Measurements from ENCODE around the gene CALCA.

Gene CALCA

GRCh38 chr11:14942745-14943144, 29.4 kb downstream of the CALCA start:
- no peak for DNase-seq

GRCh38 chr11:14938936-14939335, 33.2 kb downstream of the CALCA start:
- DNase-seq: no peak

- DNase-seq: no peak
Measured at GRCh38 chr11:14934641-14935351, 37.4 kb downstream of the CALCA start.

- DNase-seq: no peak
Measured at GRCh38 chr11:14932447-14932846, 39.7 kb downstream of the CALCA start.

GRCh38 chr11:14930369-14930768, 41.8 kb downstream of the CALCA start:
- DNase-seq: no peak

GRCh38 chr11:14927146-14927545, 45.0 kb downstream of the CALCA start:
- DNase-seq: no peak

- no peak for DNase-seq
Measured at GRCh38 chr11:14924318-14924717, 47.8 kb downstream of the CALCA start.

All from NCI-H2171 (cell line).